PC-3 (cell line): ENCODE results near the gene TRPM7.

Experiments used
- EZH2 ChIP-seq: fragments of 300-600 bp; sonication (generic); IDR thresholded peaks from one replicate; pipeline ENCODE4 v1.6.1; 2017; ENCODE audit warnings: antibody characterized with exemption, mild to moderate bottlenecking, low read length; ENCODE audit not compliant: unreplicated experiment
- EZH2phosphoT487 ChIP-seq: fragments of 300-600 bp; sonication (generic); IDR thresholded peaks from 2 replicates; pipeline ENCODE4 v1.6.1; 2018; ENCODE audit warnings: mild to moderate bottlenecking, antibody characterized with exemption, low read length, borderline replicate concordance
- TF ChIP-seq, protein P1 (sequence below): fragments of 300-600 bp; sonication (generic); conservative IDR thresholded peaks from 2 replicates; pipeline ENCODE4 v1.5.1; 2017; ENCODE audit warnings: antibody characterized with exemption, low read depth, mild to moderate bottlenecking, low read length

DNA sequence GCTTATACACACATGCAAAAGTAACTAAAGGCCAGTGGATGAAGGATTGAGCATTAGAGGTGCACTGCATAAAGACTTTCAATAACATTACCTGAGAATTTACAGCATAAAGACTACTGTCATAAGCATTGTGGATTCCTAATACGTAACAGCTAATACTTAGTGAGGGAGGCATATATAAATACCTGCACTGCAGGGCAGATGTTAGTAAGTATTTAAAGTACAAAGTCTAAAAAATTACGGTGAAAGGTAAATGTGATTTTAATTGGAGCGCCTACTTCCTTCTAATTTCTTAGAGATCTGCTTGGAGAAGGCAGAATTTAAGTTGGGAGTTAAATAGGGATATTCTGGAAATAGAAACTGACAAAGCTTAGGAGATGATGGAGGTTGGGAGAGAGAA is 25.4 kb upstream of the TRPM7 start:
- TF ChIP-seq, protein P1, sequence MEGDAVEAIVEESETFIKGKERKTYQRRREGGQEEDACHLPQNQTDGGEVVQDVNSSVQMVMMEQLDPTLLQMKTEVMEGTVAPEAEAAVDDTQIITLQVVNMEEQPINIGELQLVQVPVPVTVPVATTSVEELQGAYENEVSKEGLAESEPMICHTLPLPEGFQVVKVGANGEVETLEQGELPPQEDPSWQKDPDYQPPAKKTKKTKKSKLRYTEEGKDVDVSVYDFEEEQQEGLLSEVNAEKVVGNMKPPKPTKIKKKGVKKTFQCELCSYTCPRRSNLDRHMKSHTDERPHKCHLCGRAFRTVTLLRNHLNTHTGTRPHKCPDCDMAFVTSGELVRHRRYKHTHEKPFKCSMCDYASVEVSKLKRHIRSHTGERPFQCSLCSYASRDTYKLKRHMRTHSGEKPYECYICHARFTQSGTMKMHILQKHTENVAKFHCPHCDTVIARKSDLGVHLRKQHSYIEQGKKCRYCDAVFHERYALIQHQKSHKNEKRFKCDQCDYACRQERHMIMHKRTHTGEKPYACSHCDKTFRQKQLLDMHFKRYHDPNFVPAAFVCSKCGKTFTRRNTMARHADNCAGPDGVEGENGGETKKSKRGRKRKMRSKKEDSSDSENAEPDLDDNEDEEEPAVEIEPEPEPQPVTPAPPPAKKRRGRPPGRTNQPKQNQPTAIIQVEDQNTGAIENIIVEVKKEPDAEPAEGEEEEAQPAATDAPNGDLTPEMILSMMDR = no peak
- no peak for TF ChIP-seq EZH2phosphoT487
- no peak for TF ChIP-seq EZH2
